Lower leg skin (tissue), 4 donors: ENCODE results near the gene INAVA. TPM values are rescaled to one million over a fixed set of nuclear protein-coding genes. Genes with fewer than 3 reads are reported as not detected.
A peak's percentile ranks its signal among the peaks of the same experiment; 100 is the strongest.

Source experiments
- DNase-seq, 2 donors: peaks; one replicate each; pipeline ENCODE4 v3.0.0-alpha.2; 2019; ENCODE audit warnings: low spot score in 2 of 2
- H3K4me3 ChIP-seq: fragments of 200-600 bp; sonication (generic); 2 replicates; pipeline ENCODE4 v1.5.1; 2017; ENCODE audit warnings: mild to moderate bottlenecking, low read depth; ENCODE audit not compliant: poor library complexity, severe bottlenecking
- CTCF ChIP-seq, 3 donors: fragments of 450-650 bp; IDR thresholded peaks; one replicate each; pipeline ENCODE4 v1.5.1; 2016; ENCODE audit warnings: antibody characterized with exemption in 3 of 3, mild to moderate bottlenecking in 3 of 3, moderate library complexity in 2 of 3
- POLR2A ChIP-seq, 2 donors: fragments of 450-650 bp; IDR thresholded peaks; one replicate each; pipeline ENCODE4 v1.6.1; 2016 to 2017; ENCODE audit warnings: antibody characterized with exemption in 2 of 2, mild to moderate bottlenecking in 1 of 2, moderate library complexity in 1 of 2
- WGBS, 2 donors: methylation state at CpG; one replicate each; pipeline ENCODE4 v1.1.5; 2018; 5-methylcytosine and 5-hydroxymethylcytosine counted together
- intact Hi-C: fragments of 100-400 bp; cut with DNase I; formaldehyde crosslinking; loops from one replicate; pipeline ENCODE4 v1.15.0; 2023; ENCODE audit warnings: low total_unique reads
- total RNA-seq, 4 donors: library from RNA; depleted of rRNA; stranded (reverse); fragments of >200 nt; gene quantifications; one replicate each; pipeline ENCODE4 v1.1.0, GENCODE V29; 2016

The INAVA gene
- 100 to 1,000 TPM; 108 to 176 (median 145) TPM for total RNA-seq

GRCh38 chr1:200894712-200895442, at the start of gene INAVA:
Gene INAVA, plus strand, starts transcription at chr1:200894900. Its CDS starts 3,501 bp downstream, at chr1:200898401.
- intact Hi-C loops, result loop anchor here (10.0 kb wide), 1 partner anchor 150 kb away; no protein-coding TSS in a partner anchor
- DNase-seq, result peak in 1 of 2 donors; percentile 59
- TF ChIP-seq CTCF (IDR thresholded peaks at IDR 0.05) (no peak), POLR2A (IDR thresholded peaks at IDR 0.05) (no peak)
- H3K4me3 ChIP-seq, result peak within 1 kb of the TSS; percentile 29
- WGBS, 2 donors, result 59 to 65% methylated on average over 15 of the region's 15 CpGs

- no peak for TF ChIP-seq POLR2A (IDR thresholded peaks at IDR 0.05)
- TF ChIP-seq CTCF (IDR thresholded peaks at IDR 0.05), result no peak
- H3K4me3 ChIP-seq, result no peak overlapping the region
- intact Hi-C loops, result no loop called here
- DNase-seq, result no peak
- 89 to 91% methylated on average over 4 of the region's 4 CpGs for WGBS, 2 donors
Observed at GRCh38 chr1:200845360-200845759, 49.3 kb upstream of the INAVA start.

- no peak overlapping the region for H3K4me3 ChIP-seq
- DNase-seq, result no peak
- intact Hi-C loops, result no loop called here
- WGBS, 2 donors, result 96% methylated on average over 1 of the region's 1 CpG
- TF ChIP-seq POLR2A (IDR thresholded peaks at IDR 0.05), result no peak
- no peak for TF ChIP-seq CTCF (IDR thresholded peaks at IDR 0.05)
Observed at GRCh38 chr1:200846398-200846797, 48.3 kb upstream of the INAVA start.

- WGBS, 2 donors, result 93% methylated on average over 6 of the region's 6 CpGs
- H3K4me3 ChIP-seq, result no peak overlapping the region
- TF ChIP-seq POLR2A (IDR thresholded peaks at IDR 0.05), result no peak
- TF ChIP-seq CTCF (IDR thresholded peaks at IDR 0.05), result no peak
- intact Hi-C loops, result no loop called here
- no peak for DNase-seq
Observed at GRCh38 chr1:200849430-200849829, 45.3 kb upstream of the INAVA start.

GRCh38 chr1:200850554-200850953, 44.1 kb upstream of the INAVA start:
- no peak for DNase-seq

More at GRCh38 chr1:200850554-200850953, 44.1 kb upstream of the INAVA start:
- H3K4me3 ChIP-seq, result no peak overlapping the region
- intact Hi-C loops, result no loop called here
- TF ChIP-seq POLR2A (IDR thresholded peaks at IDR 0.05) (no peak), CTCF (IDR thresholded peaks at IDR 0.05) (no peak)
